K562 (cell line): Measurements from ENCODE around the gene MMP24. TPM values are rescaled to one million over a fixed set of nuclear protein-coding genes. Genes with fewer than 3 reads are reported as not detected.

Experiments
- ADNP ChIP-seq: fragments of 200-800 bp; sonication (Bioruptor generic); IDR thresholded peaks from 2 replicates; pipeline ENCODE4 v1.6.1; 2016; ENCODE audit warnings: missing genetic modification characterization, missing compliant biosample characterization
- ATF1 ChIP-seq, 2 experiments: fragments of 450-650 bp in 1 of 2; IDR thresholded peaks; 2 replicates each; pipeline ENCODE4 v1.6.1; 2016; ENCODE audit warnings: missing compliant biosample characterization in 1 of 2, missing genetic modification characterization in 1 of 2
- CBX1 ChIP-seq: sonication (generic); IDR thresholded peaks from 2 replicates; pipeline ENCODE4 v1.6.1; 2016; ENCODE audit warnings: antibody characterized with exemption, low read depth, mild to moderate bottlenecking
- CREB1 ChIP-seq, 2 experiments: sonication (generic) in 1 of 2; formaldehyde crosslinking in 1 of 2; IDR thresholded peaks; 2 replicates each; pipeline versions ENCODE4 v1.6.1 to v1.8.0; 2012 to 2022; ENCODE audit warnings: inconsistent platforms in 1 of 2, mild to moderate bottlenecking in 1 of 2, missing genetic modification reagents in 1 of 2, moderate library complexity in 1 of 2
- EGR1 ChIP-seq: fragments of 450-650 bp; conservative IDR thresholded peaks from 2 replicates; pipeline ENCODE4 v1.6.1; 2017; ENCODE audit warnings: mild to moderate bottlenecking
- FOXP1 ChIP-seq: sonication (generic); formaldehyde crosslinking; IDR thresholded peaks from 2 replicates; pipeline ENCODE4 v1.8.0; 2022; ENCODE audit warnings: mild to moderate bottlenecking, missing genetic modification reagents
- GABPB1 ChIP-seq: sonication (generic); formaldehyde crosslinking; IDR thresholded peaks from 2 replicates; pipeline ENCODE4 v1.8.0; 2022; ENCODE audit warnings: mild to moderate bottlenecking, missing genetic modification reagents
- JUNB ChIP-seq: fragments of 450-650 bp; formaldehyde crosslinking; conservative IDR thresholded peaks from 2 replicates; pipeline ENCODE4 v1.4.0; 2020; ENCODE audit warnings: mild to moderate bottlenecking
- NFATC3 ChIP-seq: fragments of 450-650 bp; IDR thresholded peaks from 2 replicates; pipeline ENCODE4 v1.6.1; 2017; ENCODE audit warnings: mild to moderate bottlenecking
- NR2C2 ChIP-seq, 2 experiments: fragments of 200-800 bp in 1 of 2; sonication (Bioruptor generic) in 1 of 2; sonication (generic) in 1 of 2; formaldehyde crosslinking in 1 of 2; IDR thresholded peaks; 2 replicates each; pipeline versions ENCODE4 v1.6.1 to v1.8.0; 2016 to 2022; ENCODE audit warnings: mild to moderate bottlenecking in 1 of 2, missing compliant biosample characterization in 1 of 2, missing genetic modification characterization in 1 of 2, missing genetic modification reagents in 1 of 2
- PKNOX1 ChIP-seq: fragments of 450-650 bp; IDR thresholded peaks from 2 replicates; pipeline ENCODE4 v1.6.1; 2016
- POU5F1 ChIP-seq: fragments of 150-350 bp; IDR thresholded peaks from 2 replicates; pipeline ENCODE4 v1.6.1; 2014; ENCODE audit warnings: borderline replicate concordance, low read length, low read depth, mild to moderate bottlenecking; ENCODE audit not compliant: partially characterized antibody
- PRMT5 ChIP-seq: sonication (generic); formaldehyde crosslinking; IDR thresholded peaks from 2 replicates; pipeline ENCODE4 v1.5.0; 2020; ENCODE audit warnings: missing genetic modification reagents
- RBM39 ChIP-seq: fragments of 200-400 bp; formaldehyde crosslinking; optimal IDR thresholded peaks from 2 replicates; pipeline ENCODE3; 2018; ENCODE audit warnings: low read depth, low read length
- SP1 ChIP-seq: sonication (generic); formaldehyde crosslinking; IDR thresholded peaks from 2 replicates; pipeline ENCODE4 v1.8.1; 2022; ENCODE audit warnings: mild to moderate bottlenecking, missing genetic modification reagents
- STAT5B ChIP-seq: fragments of 250-450 bp; sonication (Bioruptor Pico); IDR thresholded peaks from 2 replicates; pipeline ENCODE4 v1.8.0; 2021; ENCODE audit warnings: mild to moderate bottlenecking, inconsistent platforms
- TFAP4 ChIP-seq: sonication (generic); formaldehyde crosslinking; IDR thresholded peaks from 2 replicates; pipeline ENCODE4 v1.8.0; 2022; ENCODE audit warnings: missing genetic modification reagents, mild to moderate bottlenecking, moderate library complexity, borderline replicate concordance
- ZNF354B ChIP-seq: fragments of 250-450 bp; sonication (Bioruptor Pico); IDR thresholded peaks from 2 replicates; pipeline ENCODE4 v1.4.0; 2020
- ZNF766 ChIP-seq: fragments of 200-800 bp; sonication (Bioruptor generic); conservative IDR thresholded peaks from 2 replicates; pipeline ENCODE4 v1.6.1; 2016; ENCODE audit warnings: missing genetic modification characterization, missing compliant biosample characterization
- polyA plus RNA-seq, 8 experiments: library from polyadenylated mRNA; depleted of rRNA in 4 of 8; stranded (reverse) in 5 of 8; unstranded in 3 of 8; fragments of >200 nt; fragmentation: Nextera tagmentation in 2 of 8; fragmentation: Illumina TruSeq in 1 of 8; extraction: Ambion mirVana in 2 of 8; extraction: Trizol in 1 of 8; gene quantifications; 2 replicates each; pipeline versions ENCODE4 v1.2.1 to v1.2.3, GENCODE V29; 2011 to 2014; ENCODE audit warnings: inconsistent platforms in 1 of 8, missing spikeins in 1 of 8
- total RNA-seq, 7 experiments: library from RNA; depleted of rRNA in 6 of 7; stranded (reverse); fragments of >200 nt in 6 of 7; fragmentation: Illumina TruSeq in 2 of 7; extraction: Trizol in 2 of 7; gene quantifications; 2 replicates each; pipeline versions ENCODE4 v1.2.1 to v1.2.3, GENCODE V29; 2011 to 2021; ENCODE audit warnings: low replicate concordance in 1 of 7

Gene MMP24
- total and polyA plus RNA-seq, 9 of the 15 experiments (the other 6 are each of a cell fraction or from before 2014, with no cell fraction given): 0.03 to 0.07 (median 0.03) TPM; not detected in 6

DNA sequence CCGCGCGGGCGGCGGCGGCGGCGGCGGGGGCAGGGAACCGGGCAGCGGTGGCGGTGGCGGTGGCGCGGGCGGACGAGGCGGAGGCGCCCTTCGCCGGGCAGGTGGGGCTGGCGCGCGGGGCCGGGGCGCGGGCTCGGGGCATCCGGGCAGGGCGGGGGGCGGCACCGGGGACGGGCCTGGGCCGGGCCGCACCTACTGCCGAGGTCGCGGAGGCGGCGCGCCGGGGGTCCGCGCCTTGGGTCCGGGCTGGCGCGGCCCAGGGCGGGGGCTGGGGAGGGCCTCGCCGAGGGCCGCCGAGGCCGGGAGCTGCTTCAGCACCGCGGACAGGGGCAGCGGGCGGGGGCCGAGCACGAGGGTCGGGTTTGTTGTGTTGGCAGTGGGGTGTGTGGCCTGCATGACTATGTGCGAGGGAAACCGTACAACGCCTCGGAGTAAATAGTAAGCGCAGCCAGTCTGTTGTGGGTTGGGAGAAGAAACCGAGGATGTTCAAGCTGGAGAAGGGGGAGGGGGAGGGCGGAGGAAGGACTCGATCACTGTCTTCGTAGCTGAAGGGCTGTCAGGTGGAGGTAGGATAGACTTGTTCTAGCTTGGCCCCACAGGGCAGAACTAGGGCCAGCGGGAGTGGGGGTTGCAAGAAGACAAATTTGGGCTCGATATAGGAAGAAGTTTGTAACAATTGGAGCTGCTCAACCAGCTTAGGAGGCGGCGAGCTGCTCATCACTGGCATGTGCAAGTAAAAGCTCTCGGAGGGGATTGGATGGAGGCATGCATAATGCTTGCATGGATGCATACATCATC is 593 bp downstream of the MMP24 start (continued):
- no peak for TF ChIP-seq ADNP (tag)
- TF ChIP-seq ZNF766: peak; percentile 76
- peak; percentile 84; the same call in 1 of the 2 replicates for TF ChIP-seq PRMT5 (CRISPR knock-in tag)
- no peak for TF ChIP-seq JUNB
- TF ChIP-seq GABPB1 (CRISPR knock-in tag): 0 out of 2 replicates have a peak, but pooled peaks have one; percentile 40
- no peak for TF ChIP-seq PKNOX1
- no peak for TF ChIP-seq ZNF354B (CRISPR knock-in tag)
- no peak for TF ChIP-seq CBX1
- TF ChIP-seq NR2C2 (CRISPR knock-in tag; IDR thresholded peaks at IDR 0.05): no peak
- no peak for TF ChIP-seq NR2C2 (tag; IDR thresholded peaks at IDR 0.05)
- TF ChIP-seq POU5F1: no peak
- no peak for TF ChIP-seq SP1
- TF ChIP-seq FOXP1 (CRISPR knock-in tag): peak; percentile 61; the same call in 1 of the 2 replicates
- peak; percentile 52 for TF ChIP-seq EGR1
- no peak for TF ChIP-seq RBM39
- TF ChIP-seq NFATC3: no peak
- TF ChIP-seq STAT5B: no peak
- no peak for TF ChIP-seq ATF1 (CRISPR knock-in tag; IDR thresholded peaks at IDR 0.05)
- no peak for TF ChIP-seq ATF1 (tag; IDR thresholded peaks at IDR 0.05)
- peak; percentile 77 for TF ChIP-seq TFAP4 (CRISPR knock-in tag)
- TF ChIP-seq CREB1 (IDR thresholded peaks at IDR 0.05): no peak
- 0 out of 2 replicates have a peak, but pooled peaks have one; percentile 49 for TF ChIP-seq CREB1 (CRISPR knock-in tag; IDR thresholded peaks at IDR 0.05)
